GM21576 (cell line): ENCODE data around the gene SPTBN4.
"Not testable (repeated sequence)": the region's sequence is repeated elsewhere in the genome, so short reads cannot be mapped to it uniquely, and the experiment has no call there.

ENCODE experiments used
- ATAC-seq: cut with Tn5 transposase; IDR thresholded peaks from one replicate; pipeline ENCODE4 v1.9.1; 2021; ENCODE audit warnings: mild to moderate bottlenecking, moderate library complexity; ENCODE audit not compliant: unreplicated experiment

The SPTBN4 gene

GRCh38 chr19:40466985-40467734 lies at the start of gene SPTBN4:
Gene SPTBN4 (plus strand): TSS chr19:40467001. CDS start chr19:40472622, 5,621 bp downstream.
- no peak for ATAC-seq

GRCh38 chr19:40417643-40417981 lies 49.2 kb upstream of the SPTBN4 start:
- ATAC-seq = no peak

DNA sequence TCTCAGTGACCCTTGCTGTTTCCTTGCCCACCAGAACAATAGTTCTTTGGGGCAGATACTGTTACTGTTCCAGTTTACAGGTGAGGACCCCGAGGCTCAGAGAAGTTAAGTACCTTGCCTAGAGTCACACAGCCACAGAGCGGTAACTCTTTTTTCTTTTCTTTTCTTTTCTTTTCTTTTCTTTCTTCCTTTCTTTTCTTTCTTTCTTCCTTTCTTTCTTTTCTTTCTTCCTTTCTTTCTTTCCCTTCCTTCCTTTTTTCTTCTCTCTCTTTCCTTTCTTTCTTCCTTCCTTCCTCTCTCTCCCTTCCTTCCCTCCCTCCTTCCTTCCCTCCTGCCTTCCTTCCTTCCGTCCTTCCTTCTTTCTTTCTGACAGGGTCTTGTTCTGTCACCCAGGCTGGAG lies 48.8 kb upstream of the SPTBN4 start:
- no peak for ATAC-seq

GRCh38 chr19:40419066-40419612 lies 47.7 kb upstream of the SPTBN4 start:
- no peak for ATAC-seq

DNA sequence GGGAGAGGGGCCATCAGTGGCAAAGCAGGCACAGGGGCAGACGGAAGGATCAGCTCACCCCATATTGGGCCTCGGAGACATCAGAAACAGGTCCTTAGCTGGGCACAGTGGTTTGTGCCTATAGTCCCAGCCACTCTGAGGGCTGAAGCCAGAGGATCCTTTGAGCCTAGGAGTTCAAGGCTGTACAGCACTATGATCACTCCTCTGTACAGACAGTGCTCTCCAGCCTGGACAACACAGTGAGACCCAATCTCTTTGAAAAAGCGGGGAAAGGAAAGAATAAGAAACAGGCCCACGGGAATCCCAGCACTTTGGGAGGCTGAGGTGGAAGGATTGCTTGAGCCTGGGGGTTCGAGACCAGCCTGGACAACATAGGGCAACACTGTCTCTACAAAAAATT lies 47.0 kb upstream of the SPTBN4 start:
- ATAC-seq = no peak

DNA sequence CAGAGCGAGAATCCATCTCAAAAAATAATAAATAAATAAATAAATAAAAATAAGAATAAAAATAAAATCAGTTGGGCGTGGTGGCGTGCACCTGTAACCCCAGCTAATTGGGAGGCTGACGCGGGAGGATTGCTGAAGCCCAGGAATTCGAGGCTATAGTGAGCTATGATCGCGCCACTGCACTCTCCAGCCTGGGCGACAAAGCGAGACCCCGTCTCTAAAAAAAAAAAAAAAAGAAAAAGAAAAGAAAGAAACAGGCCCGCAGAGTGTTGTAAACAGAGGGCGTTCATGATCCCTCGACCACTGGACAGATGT lies 46.4 kb upstream of the SPTBN4 start:
- ATAC-seq = no peak

- peak; percentile 28 for ATAC-seq
These were observed 45.7 kb upstream of the SPTBN4 start for GRCh38 chr19:40420766-40421765.

- no peak for ATAC-seq
These were observed 44.6 kb upstream of the SPTBN4 start for GRCh38 chr19:40421993-40422747.

- ATAC-seq = no peak
These were observed 43.8 kb upstream of the SPTBN4 start for GRCh38 chr19:40422748-40423566.

DNA sequence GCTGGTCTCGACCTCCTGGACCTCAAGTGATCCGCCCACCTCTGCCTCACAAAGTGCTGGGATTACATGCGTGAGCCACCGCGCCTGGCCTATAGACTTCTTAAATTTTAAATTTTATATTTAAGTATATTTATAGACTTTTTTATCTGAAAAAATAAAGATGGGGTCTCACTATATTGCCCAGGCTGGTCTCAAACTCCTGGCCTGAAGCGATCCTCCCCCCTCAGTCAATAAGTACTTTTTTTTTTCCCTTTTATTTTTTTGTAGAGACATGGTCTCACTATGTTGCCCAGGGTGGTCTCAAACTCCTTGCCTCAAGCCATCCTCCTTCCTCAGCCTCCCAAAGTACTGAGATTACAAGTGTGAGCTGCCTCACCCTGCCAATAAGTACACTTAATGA lies 42.9 kb upstream of the SPTBN4 start:
- ATAC-seq = no peak

DNA sequence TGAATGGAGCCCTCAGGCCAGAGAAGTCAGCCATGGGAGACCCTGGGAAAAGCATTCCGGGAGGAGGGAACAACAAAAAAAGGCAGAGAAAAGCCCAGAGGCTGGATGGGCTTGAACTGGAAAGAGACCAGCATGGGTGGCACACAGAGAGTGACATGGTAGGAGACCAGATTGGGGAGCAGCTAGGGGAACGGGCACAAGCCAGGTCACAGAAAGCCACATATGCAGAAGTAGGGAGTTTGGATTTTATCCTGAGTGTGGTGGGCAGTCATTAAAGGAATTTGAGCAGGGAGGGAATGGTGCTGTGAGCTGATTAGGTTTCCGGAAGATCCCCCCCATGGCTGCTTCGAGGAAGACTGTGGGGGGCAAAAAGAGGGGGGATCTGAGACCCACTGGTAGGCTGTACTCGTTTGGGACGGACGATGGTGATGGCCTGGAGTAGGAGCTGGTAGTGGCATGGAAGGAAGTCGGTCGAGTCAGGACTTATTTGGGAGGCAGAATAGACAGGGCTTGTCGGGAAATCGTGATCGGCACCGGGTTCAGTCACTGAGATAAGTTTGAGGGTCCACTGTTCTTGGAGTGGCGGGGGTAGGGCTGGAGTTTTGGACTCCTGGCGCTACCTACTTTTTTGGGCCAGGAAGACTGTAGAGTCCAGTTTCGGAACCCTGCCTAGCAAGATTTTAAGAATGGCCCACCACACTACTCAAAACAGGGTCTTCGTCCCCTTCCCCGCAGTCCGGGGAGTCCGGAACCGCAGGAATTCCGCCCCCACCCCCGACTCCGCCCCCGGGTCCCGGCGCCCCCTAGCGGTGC lies 42.0 kb upstream of the SPTBN4 start:
- no peak for ATAC-seq

- peak; percentile 78 for ATAC-seq
These were observed 41.1 kb upstream of the SPTBN4 start, which contains the start of gene SERTAD1 for GRCh38 chr19:40425450-40426287. Gene SERTAD1 (minus strand): TSS chr19:40425992. CDS start chr19:40423546, 2,446 bp downstream.

DNA sequence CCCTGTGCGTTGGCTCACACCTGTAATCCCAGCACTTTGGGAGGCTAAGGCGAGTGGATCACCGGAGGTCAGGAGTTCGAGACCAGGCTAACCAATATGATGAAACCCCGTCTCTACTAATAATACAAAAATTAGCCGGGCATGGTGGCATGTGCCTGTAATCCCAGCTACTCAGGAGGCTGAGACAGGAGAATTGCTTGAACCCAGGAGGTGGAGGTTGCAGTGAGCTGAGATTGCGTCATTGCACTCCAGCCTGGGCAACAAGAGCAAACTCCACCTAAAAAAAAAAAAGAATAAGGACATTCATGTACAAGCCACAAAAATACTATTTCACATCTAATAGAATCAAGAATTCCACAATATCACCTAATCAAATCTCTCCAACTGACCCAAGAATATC lies 38.6 kb upstream of the SPTBN4 start:
- ATAC-seq = not testable (repeated sequence)

DNA sequence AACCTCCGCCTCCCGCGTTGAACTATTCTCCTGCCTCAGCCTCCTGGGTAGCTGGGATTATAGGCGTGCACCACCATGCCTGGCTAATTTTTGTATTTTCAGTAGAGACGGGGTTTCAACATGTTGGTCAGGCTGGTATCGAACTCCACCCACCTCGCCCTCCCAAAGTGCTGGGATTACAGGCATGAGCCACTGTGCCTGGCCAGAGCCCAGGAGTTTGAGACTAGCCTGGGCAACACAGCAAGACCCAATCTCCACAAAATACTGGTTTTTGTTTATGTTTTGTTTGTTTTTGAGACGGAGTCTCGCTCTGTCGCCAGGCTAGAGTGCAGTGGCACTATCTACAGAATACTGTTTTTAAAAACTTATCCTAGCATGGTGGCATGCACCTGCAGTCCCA lies 36.6 kb upstream of the SPTBN4 start:
- not testable (repeated sequence) for ATAC-seq

DNA sequence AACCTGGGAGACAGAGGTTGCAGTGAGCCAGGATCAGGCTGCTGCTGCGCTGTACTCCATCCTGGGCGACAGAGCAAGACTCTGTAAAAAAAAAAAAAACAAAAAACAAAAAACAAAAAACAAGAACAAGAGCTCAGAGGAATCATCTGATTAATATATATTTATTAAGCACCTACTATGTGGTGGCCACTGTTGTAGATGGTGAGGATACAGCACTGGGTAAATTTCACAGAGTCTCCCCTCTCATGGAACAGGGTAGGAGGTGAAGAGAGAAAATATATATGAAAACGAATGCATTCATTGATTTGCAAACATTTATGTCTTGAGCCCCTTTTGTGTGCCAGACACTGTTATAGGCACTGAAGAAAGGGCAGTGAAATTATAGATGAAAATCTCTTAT lies 35.1 kb upstream of the SPTBN4 start:
- ATAC-seq = no peak

GRCh38 chr19:40432760-40433159 lies 34.0 kb upstream of the SPTBN4 start:
- not testable (repeated sequence) for ATAC-seq

GRCh38 chr19:40433391-40434216 lies 33.2 kb upstream of the SPTBN4 start:
- no peak for ATAC-seq
